ENCODE results near the gene DHX29. TPM values are rescaled to one million over a fixed set of nuclear protein-coding genes. Genes with fewer than 3 reads are reported as not detected.
A peak's percentile ranks its signal among the peaks of the same experiment; 100 is the strongest.

The DHX29 gene
- total RNA-seq, 3 donors from 2014 or later (not counting 1 experiment from before 2014, with no cell fraction given), result 16.7 to 22.0 (median 19.3) TPM

DNA sequence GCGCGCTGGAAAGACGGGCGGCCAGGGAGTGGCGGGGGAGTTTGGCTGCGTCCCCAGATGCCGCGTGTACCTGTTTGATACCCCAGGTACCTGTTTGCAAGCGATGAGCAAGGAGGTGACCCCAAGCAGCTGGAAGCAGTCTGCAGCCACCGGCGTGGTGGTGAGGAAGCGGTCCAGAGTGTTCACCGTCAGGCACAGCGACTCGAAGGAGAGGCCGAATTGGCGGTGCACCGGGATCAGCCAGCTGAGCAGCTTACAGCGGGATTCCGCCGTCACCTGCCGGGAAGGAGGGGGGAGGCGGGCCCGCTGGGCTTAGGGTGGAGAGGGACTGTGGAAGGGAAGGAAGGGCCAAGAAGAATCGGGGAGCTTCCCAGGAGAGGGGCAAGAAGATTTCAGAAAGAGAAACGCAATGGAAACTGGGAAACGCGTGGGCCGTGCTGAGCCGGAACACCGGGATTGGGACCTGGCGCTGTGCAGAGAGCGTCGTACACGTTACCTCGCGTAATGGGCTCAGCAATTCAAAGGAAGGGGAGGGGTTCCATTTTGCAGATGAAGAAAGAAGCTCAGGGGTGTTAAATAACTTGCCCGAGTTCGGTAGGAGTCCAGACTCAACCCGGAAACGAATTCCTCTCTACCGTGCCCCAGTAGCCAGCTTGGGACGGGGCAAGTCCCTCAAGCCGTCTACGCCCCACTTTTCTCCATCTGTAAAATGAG, 75.1 kb downstream of the DHX29 start:
- Histone ChIP-seq H3K4me3 (ENCODE audit: low read length) (peak overlapping the region; percentile 43), H3K36me3 (ENCODE audit: control insufficient read depth, insufficient read depth, low read length) (no peaks in the 10 kb centered on the region), H3K27me3 (ENCODE audit: control insufficient read depth, insufficient read depth, low read length) (peaks cover 68% of the 10 kb centered on the region), H3K27ac (ENCODE audit: low read length) (no peak overlapping the region), H3K9me3 (ENCODE audit: control insufficient read depth, insufficient read depth, low read length) (no peaks in the 10 kb centered on the region), H3K4me1 (ENCODE audit: control insufficient read depth, insufficient read depth, low read length) (peaks cover 42% of the 10 kb centered on the region)
- Mint-ChIP-seq H3K36me3 (no peaks in the 10 kb centered on the region), H3K4me1 (peaks cover 35 to 37% of the 10 kb centered on the region in 2 donors), H3K27me3 (ENCODE audit: low read depth in 2 of 2) (peaks cover 60 to 65% of the 10 kb centered on the region in 2 donors), H3K4me3 (peak overlapping the region; percentile 82), H3K27ac (peak overlapping the region in 1 of 2 donors; percentile 61), H3K9me3 (no peaks in the 10 kb centered on the region)
- WGBS (ENCODE audit: insufficient coverage), result 3% methylated on average over 45 of the region's 45 CpGs
- TF ChIP-seq CTCF (IDR thresholded peaks at IDR 0.05), result no peak
- DNase-seq (peak in 1 of 2 donors; percentile 40), ATAC-seq (peak in 1 of 3 donors; percentile 4)
- intact Hi-C loops (cut with micrococcal nuclease), result no loop called here

- Histone ChIP-seq H3K27ac (ENCODE audit: low read length) (no peak overlapping the region), H3K36me3 (ENCODE audit: control insufficient read depth, insufficient read depth, low read length) (no peaks in the 10 kb centered on the region), H3K4me3 (ENCODE audit: low read length) (no peak overlapping the region), H3K9me3 (ENCODE audit: control insufficient read depth, insufficient read depth, low read length) (no peaks in the 10 kb centered on the region), H3K27me3 (ENCODE audit: control insufficient read depth, insufficient read depth, low read length) (peaks cover 69% of the 10 kb centered on the region), H3K4me1 (ENCODE audit: control insufficient read depth, insufficient read depth, low read length) (peaks cover 46% of the 10 kb centered on the region)
- no peak for DNase-seq
- Mint-ChIP-seq H3K9me3 (no peaks in the 10 kb centered on the region), H3K27ac (peak overlapping the region in 1 of 2 donors; percentile 61), H3K4me1 (peaks cover 35 to 37% of the 10 kb centered on the region in 2 donors), H3K27me3 (ENCODE audit: low read depth in 2 of 2) (peaks cover 58 to 61% of the 10 kb centered on the region in 2 donors), H3K4me3 (peak overlapping the region; percentile 82), H3K36me3 (no peaks in the 10 kb centered on the region)
- TF ChIP-seq CTCF (IDR thresholded peaks at IDR 0.05), result no peak
- ATAC-seq, result no peak
- 5% methylated on average over 11 of the region's 11 CpGs for WGBS (ENCODE audit: insufficient coverage)
- intact Hi-C loops (cut with micrococcal nuclease), result no loop called here
Measured at GRCh38 chr5:55231919-55232270, 75.6 kb downstream of the DHX29 start.

DNA sequence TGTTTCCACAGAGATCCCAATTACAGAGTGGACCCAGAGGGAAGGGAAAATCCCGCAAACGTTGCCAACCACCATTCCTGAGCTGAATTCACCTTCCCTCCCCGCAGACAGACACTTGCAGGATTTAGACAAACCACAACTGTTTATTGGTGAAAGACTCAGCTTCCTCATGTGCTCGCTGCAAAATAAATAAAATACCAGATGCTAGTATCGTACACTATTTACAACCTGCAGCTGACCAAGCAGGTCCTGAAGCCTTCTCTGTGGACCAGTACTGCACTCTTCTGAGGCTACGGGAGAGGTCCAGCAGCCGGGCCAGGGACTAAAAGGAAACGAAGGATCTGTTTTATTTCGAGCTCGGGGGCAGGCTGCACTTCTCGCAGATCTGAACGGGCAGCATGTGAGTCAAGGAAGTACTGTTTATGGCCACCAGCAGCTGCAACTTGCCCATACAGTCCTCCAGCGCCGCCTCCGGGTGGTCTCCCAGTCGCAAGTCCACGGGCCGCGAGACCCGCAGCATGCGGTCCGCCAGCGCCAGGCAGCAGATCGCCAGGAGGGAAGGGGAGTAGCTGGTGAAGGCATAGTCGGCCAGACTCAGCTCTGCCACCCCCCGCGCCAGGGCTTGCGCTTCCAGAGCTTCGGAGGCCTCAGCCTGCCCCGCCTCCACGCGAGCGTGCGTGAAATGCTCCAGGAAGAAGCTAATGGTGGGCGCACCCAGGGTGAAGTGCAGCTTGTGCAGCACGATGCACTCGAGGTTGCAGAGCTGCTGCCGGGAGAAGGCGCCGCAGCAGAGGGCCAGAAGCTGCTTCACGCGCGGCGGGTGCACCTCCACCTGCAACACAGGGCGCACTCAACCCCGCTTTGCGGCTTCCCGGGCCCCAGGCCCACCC, 76.2 kb downstream of the DHX29 start:
- TF ChIP-seq CTCF (IDR thresholded peaks at IDR 0.05), result no peak
- Histone ChIP-seq H3K27me3 (ENCODE audit: control insufficient read depth, insufficient read depth, low read length) (peaks cover 69% of the 10 kb centered on the region), H3K36me3 (ENCODE audit: control insufficient read depth, insufficient read depth, low read length) (no peaks in the 10 kb centered on the region), H3K9me3 (ENCODE audit: control insufficient read depth, insufficient read depth, low read length) (no peaks in the 10 kb centered on the region), H3K4me3 (ENCODE audit: low read length) (no peak overlapping the region), H3K27ac (ENCODE audit: low read length) (no peak overlapping the region), H3K4me1 (ENCODE audit: control insufficient read depth, insufficient read depth, low read length) (peaks cover 52% of the 10 kb centered on the region)
- Mint-ChIP-seq H3K36me3 (no peaks in the 10 kb centered on the region), H3K4me1 (peaks cover 37 to 38% of the 10 kb centered on the region in 2 donors), H3K27ac (no peak overlapping the region), H3K4me3 (peak overlapping the region; percentile 82), H3K9me3 (no peaks in the 10 kb centered on the region), H3K27me3 (ENCODE audit: low read depth in 2 of 2) (peaks cover 55 to 56% of the 10 kb centered on the region in 2 donors)
- ATAC-seq (no peak), DNase-seq (peak in 1 of 2 donors; percentile 55)
- intact Hi-C loops (cut with micrococcal nuclease), result no loop called here
- WGBS (ENCODE audit: insufficient coverage), result 3% methylated on average over 48 of the region's 48 CpGs
